IPS-18c (cell line): ENCODE measurements around the gene CUL7.
A peak's percentile ranks its signal among the peaks of the same experiment; 100 is the strongest.
"Not testable (repeated sequence)": the region's sequence is repeated elsewhere in the genome, so short reads cannot be mapped to it uniquely, and the experiment has no call there.

Experiments used
- H3K4me3 ChIP-seq: 2 replicates; pipeline ENCODE4 v1.7.0; 2013; ENCODE audit warnings: low read depth, mild to moderate bottlenecking, low read length, moderate library complexity; ENCODE audit not compliant: insufficient read depth
- H3K9me3 ChIP-seq: one replicate; pipeline ENCODE4 v1.6.1; 2013; ENCODE audit warnings: mild to moderate bottlenecking, low read length, moderate library complexity; ENCODE audit not compliant: control insufficient read depth, insufficient read depth

CUL7 gene

GRCh38 chr6:43058531-43058930 is 4.9 kb upstream of the CUL7 start:
- Histone ChIP-seq H3K9me3 (peaks cover 2% of the 10 kb centered on the region), H3K4me3 (peak overlapping the region; percentile 86)

GRCh38 chr6:43055966-43056365 is 2.3 kb upstream of the CUL7 start:
- H3K4me3 ChIP-seq: no peak overlapping the region
- peaks cover 2% of the 10 kb centered on the region for H3K9me3 ChIP-seq

- H3K4me3 ChIP-seq: peak overlapping the region; percentile 94; the same call in 1 of the 2 replicates
- peaks cover 2% of the 10 kb centered on the region for H3K9me3 ChIP-seq
Measured at GRCh38 chr6:43054206-43054943, 724 bp upstream of the CUL7 start.

- Histone ChIP-seq H3K9me3 (peaks cover 2% of the 10 kb centered on the region), H3K4me3 (peak overlapping the region; percentile 94)
Measured at GRCh38 chr6:43052842-43053544, 658 bp downstream of the CUL7 start.

- Histone ChIP-seq H3K4me3 (peak overlapping the region; percentile 94; the same call in 1 of the 2 replicates), H3K9me3 (peaks cover 2% of the 10 kb centered on the region)
Measured at GRCh38 chr6:43052225-43052841, 1.3 kb downstream of the CUL7 start.

GRCh38 chr6:43050981-43051380 is 2.7 kb downstream of the CUL7 start:
- Histone ChIP-seq H3K4me3 (no peak overlapping the region), H3K9me3 (peaks cover 2% of the 10 kb centered on the region)

- no peak overlapping the region for H3K4me3 ChIP-seq
- H3K9me3 ChIP-seq: no peaks in the 10 kb centered on the region
Measured at GRCh38 chr6:43047998-43048397, 5.7 kb downstream of the CUL7 start.

GRCh38 chr6:43045371-43045930 is 8.2 kb downstream of the CUL7 start:
- no peaks in the 10 kb centered on the region for H3K9me3 ChIP-seq
- no peak overlapping the region for H3K4me3 ChIP-seq

- H3K4me3 ChIP-seq: no peak overlapping the region
- H3K9me3 ChIP-seq: no peaks in the 10 kb centered on the region
Measured at GRCh38 chr6:43043310-43043709, 10.3 kb downstream of the CUL7 start.

- not testable (repeated sequence) for H3K9me3 ChIP-seq, H3K4me3 ChIP-seq
Measured at GRCh38 chr6:43041475-43041874, 12.2 kb downstream of the CUL7 start.

- no peaks in the 10 kb centered on the region for H3K9me3 ChIP-seq
- H3K4me3 ChIP-seq: no peak overlapping the region
Measured at GRCh38 chr6:43040542-43041257, 13.0 kb downstream of the CUL7 start.

- Histone ChIP-seq H3K9me3 (no peaks in the 10 kb centered on the region), H3K4me3 (no peak overlapping the region)
Measured at GRCh38 chr6:43038727-43039126, 14.9 kb downstream of the CUL7 start.

GRCh38 chr6:43037706-43038105 is 15.9 kb downstream of the CUL7 start:
- no peak overlapping the region for H3K4me3 ChIP-seq
- H3K9me3 ChIP-seq: no peaks in the 10 kb centered on the region

- no peaks in the 10 kb centered on the region for H3K9me3 ChIP-seq
Measured at GRCh38 chr6:43037197-43037596, 16.5 kb downstream of the CUL7 start.

GRCh38 chr6:43036712-43037111 is 16.9 kb downstream of the CUL7 start:
- no peaks in the 10 kb centered on the region for H3K9me3 ChIP-seq
- H3K4me3 ChIP-seq: no peak overlapping the region

More at GRCh38 chr6:43037197-43037596, 16.5 kb downstream of the CUL7 start:
- H3K4me3 ChIP-seq: no peak overlapping the region

- H3K9me3 ChIP-seq: no peaks in the 10 kb centered on the region
- H3K4me3 ChIP-seq: no peak overlapping the region
Measured at GRCh38 chr6:43035495-43036194, 18.0 kb downstream of the CUL7 start.

- Histone ChIP-seq H3K4me3 (no peak overlapping the region), H3K9me3 (no peaks in the 10 kb centered on the region)
Measured at GRCh38 chr6:43034190-43034525, 19.5 kb downstream of the CUL7 start.
